Stimulated activated memory B cell treated with anti-CD40 and anti-IgM and Interleukin-4, amounts not matched to agents 10 μg/mL and 1 μg/mL and 100 μg/mL, for 72 hours (primary cell): Measurements from ENCODE around the gene CCDC102B.
"Not testable (repeated sequence)": the region's sequence is repeated elsewhere in the genome, so short reads cannot be mapped to it uniquely, and the experiment has no call there.

Source experiments
- ATAC-seq: fragments of 150-1000 bp; cut with Tn5 transposase; 2 replicates; pipeline ENCODE4 v1.10.0; 2021
- H3K27ac Mint-ChIP-seq: one replicate; pipeline ENCODE4 v1.8.0; 2022; ENCODE audit warnings: mild to moderate bottlenecking, mixed read lengths
- H3K27me3 Mint-ChIP-seq: one replicate; pipeline ENCODE4 v1.8.0; 2022; ENCODE audit warnings: mixed read lengths
- H3K36me3 Mint-ChIP-seq: one replicate; pipeline ENCODE4 v1.8.0; 2022; ENCODE audit warnings: mixed read lengths
- H3K4me1 Mint-ChIP-seq: one replicate; pipeline ENCODE4 v1.8.0; 2022; ENCODE audit warnings: mixed read lengths
- H3K4me3 Mint-ChIP-seq: one replicate; pipeline ENCODE4 v1.8.0; 2022; ENCODE audit warnings: mild to moderate bottlenecking, moderate library complexity, mixed read lengths
- H3K9me3 Mint-ChIP-seq: one replicate; pipeline ENCODE4 v1.8.0; 2022; ENCODE audit warnings: mixed read lengths

Gene CCDC102B

GRCh38 chr18:68843473-68844089 lies 45.7 kb downstream of the CCDC102B start:
- Mint-ChIP-seq H3K9me3 (no peaks in the 10 kb centered on the region), H3K36me3 (no peaks in the 10 kb centered on the region), H3K27ac (no peak overlapping the region), H3K4me1 (no peaks in the 10 kb centered on the region), H3K4me3 (no peak overlapping the region), H3K27me3 (no peaks in the 10 kb centered on the region)
- no peak for ATAC-seq

DNA sequence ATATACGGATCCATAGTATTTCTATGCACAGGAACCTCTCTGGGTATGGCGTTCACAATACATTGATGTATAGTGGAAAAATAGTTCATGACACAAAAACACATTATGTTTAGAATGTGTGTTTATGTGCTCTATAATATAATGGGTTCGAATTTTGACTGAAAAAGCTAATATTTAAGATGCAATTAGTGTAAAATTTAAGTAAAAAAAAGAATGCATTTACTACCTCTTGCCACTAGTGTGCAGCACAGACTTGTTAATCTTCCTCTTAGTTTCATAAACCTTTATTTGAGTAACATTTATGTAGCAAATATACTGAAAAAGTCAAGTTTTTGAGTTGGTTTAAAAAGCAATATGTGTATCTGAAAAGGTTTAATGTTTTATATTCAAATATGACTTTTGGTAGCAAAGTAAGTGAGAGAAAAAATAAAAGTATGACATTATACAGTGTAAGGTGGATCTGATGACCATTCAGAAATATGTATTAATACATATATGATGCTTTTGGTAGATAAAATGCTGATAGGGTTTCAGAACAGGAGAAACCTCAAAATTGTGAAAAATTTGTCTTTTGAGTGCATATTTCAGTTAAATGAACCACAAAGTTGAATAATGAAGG lies 49.4 kb downstream of the CCDC102B start:
- ATAC-seq = no peak
- H3K27me3 Mint-ChIP-seq = no peaks in the 10 kb centered on the region
- no peaks in the 10 kb centered on the region for H3K36me3 Mint-ChIP-seq
- no peak overlapping the region for H3K27ac Mint-ChIP-seq
- H3K4me1 Mint-ChIP-seq = no peaks in the 10 kb centered on the region
- no peaks in the 10 kb centered on the region for H3K9me3 Mint-ChIP-seq
- no peak overlapping the region for H3K4me3 Mint-ChIP-seq

DNA sequence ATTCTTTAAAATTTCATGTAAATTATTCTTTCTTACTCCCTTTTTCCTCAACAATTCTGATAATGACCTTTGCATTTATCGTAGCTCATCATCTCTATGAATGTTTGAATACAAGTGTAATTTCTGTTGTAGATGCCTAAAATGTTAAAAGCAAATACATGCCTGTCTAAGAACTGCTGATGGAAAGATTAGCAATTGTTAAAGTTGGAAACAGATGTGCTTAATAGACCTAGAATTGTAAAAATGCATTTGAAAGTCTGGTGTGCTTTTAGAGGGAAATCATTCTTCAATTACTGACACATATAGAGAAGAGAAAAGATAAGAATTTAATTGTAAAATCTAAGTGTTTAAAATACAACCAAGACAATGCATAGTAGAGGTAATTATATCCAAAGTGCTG lies 50.4 kb downstream of the CCDC102B start:
- H3K27me3 Mint-ChIP-seq = no peaks in the 10 kb centered on the region
- H3K4me3 Mint-ChIP-seq = no peak overlapping the region
- H3K4me1 Mint-ChIP-seq = no peaks in the 10 kb centered on the region
- no peak overlapping the region for H3K27ac Mint-ChIP-seq
- H3K36me3 Mint-ChIP-seq = no peaks in the 10 kb centered on the region
- no peak for ATAC-seq
- H3K9me3 Mint-ChIP-seq = no peaks in the 10 kb centered on the region

GRCh38 chr18:68854786-68855391 lies 57.0 kb downstream of the CCDC102B start:
- H3K27me3 Mint-ChIP-seq = no peaks in the 10 kb centered on the region
- H3K27ac Mint-ChIP-seq = no peak overlapping the region
- H3K36me3 Mint-ChIP-seq = no peaks in the 10 kb centered on the region
- ATAC-seq = no peak
- no peaks in the 10 kb centered on the region for H3K4me1 Mint-ChIP-seq
- H3K4me3 Mint-ChIP-seq = no peak overlapping the region
- H3K9me3 Mint-ChIP-seq = no peaks in the 10 kb centered on the region

DNA sequence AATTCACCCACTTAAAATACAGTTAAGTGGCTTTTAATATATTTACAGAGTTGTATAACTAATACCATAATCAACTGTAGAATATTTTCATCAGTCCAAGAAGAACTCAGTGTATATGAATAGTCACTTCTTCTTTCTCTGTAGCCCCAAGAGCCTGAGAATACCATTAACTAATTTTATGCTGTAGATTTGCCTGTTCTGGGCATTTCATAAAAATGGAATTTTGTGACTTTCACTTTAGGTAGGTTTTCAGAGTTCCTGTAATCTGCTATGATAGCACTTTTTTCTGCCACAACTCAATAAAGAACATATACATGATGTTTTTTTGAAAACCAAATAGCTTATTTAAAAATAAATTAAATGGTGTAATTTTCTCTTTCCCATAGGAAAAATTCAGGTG lies 57.6 kb downstream of the CCDC102B start:
- ATAC-seq = no peak
- no peak overlapping the region for H3K4me3 Mint-ChIP-seq
- no peak overlapping the region for H3K27ac Mint-ChIP-seq
- H3K36me3 Mint-ChIP-seq = no peaks in the 10 kb centered on the region
- no peaks in the 10 kb centered on the region for H3K27me3 Mint-ChIP-seq
- H3K9me3 Mint-ChIP-seq = no peaks in the 10 kb centered on the region
- no peaks in the 10 kb centered on the region for H3K4me1 Mint-ChIP-seq

- Mint-ChIP-seq H3K36me3 (no peaks in the 10 kb centered on the region), H3K4me3 (no peak overlapping the region), H3K27ac (no peak overlapping the region), H3K27me3 (no peaks in the 10 kb centered on the region), H3K4me1 (no peaks in the 10 kb centered on the region), H3K9me3 (no peaks in the 10 kb centered on the region)
- no peak for ATAC-seq
These were observed 63.5 kb downstream of the CCDC102B start for GRCh38 chr18:68861365-68861764.

DNA sequence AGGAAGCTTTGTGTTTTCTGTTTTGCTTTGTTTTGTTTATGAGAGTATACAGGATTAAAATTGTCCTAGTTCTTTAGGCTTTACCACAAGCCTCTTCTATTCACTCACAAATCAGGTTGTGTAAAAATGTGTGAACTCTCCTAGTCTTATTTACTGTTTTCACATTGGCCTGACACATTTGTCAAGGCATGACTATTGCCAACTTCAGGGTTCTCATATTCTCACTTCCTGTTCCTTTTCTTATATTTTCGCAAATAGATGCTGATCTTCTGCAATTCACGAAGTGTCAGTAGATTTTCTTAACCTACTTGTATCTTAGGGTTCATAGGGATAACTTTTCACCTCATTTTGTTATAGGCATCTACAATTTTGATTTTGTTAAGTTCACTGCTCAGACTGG lies 67.1 kb downstream of the CCDC102B start:
- Mint-ChIP-seq H3K27me3 (no peaks in the 10 kb centered on the region), H3K9me3 (no peaks in the 10 kb centered on the region), H3K36me3 (no peaks in the 10 kb centered on the region), H3K4me1 (no peaks in the 10 kb centered on the region), H3K4me3 (no peak overlapping the region), H3K27ac (no peak overlapping the region)
- no peak for ATAC-seq

DNA sequence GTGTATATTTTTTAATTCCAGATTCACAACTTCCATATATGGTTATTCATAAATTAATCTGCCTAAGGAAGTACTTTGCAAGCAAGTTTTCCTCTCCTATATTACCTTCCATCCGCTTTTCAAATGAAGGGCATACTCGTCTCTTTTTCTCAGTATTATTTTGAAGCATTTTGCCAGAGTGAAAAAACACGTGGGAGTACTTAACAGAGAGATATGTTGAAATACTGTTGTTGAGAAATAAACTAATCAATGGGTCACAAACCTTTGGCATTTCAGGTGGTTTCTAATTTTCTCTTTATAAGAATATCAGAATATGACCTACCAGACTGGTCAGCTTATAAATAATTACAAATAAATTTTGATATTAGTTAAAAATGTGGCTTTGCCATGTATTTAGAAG lies 67.6 kb downstream of the CCDC102B start:
- H3K9me3 Mint-ChIP-seq = no peaks in the 10 kb centered on the region
- H3K4me3 Mint-ChIP-seq = no peak overlapping the region
- H3K4me1 Mint-ChIP-seq = no peaks in the 10 kb centered on the region
- H3K27me3 Mint-ChIP-seq = no peaks in the 10 kb centered on the region
- no peak for ATAC-seq
- no peak overlapping the region for H3K27ac Mint-ChIP-seq
- no peaks in the 10 kb centered on the region for H3K36me3 Mint-ChIP-seq

DNA sequence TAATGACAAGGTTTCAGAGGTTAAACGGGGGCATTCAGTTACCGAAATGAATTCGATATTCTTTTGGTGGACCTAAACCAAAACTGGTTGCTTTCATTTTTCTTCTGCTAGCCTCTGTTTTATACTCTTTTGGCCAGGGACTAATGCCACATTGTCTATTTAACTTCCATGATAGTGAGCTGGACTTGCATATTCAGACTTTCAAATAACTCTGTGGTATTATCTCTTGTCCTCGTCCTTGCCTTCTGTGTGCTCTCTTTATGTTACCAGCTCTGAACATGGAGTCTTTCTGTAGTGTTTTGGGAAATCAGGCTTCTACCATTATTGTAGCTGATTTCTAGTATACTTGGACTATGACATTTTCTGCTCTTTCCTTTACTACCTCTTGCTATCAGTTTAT lies 75.1 kb downstream of the CCDC102B start:
- no peak overlapping the region for H3K4me3 Mint-ChIP-seq

GRCh38 chr18:68874361-68874760 lies 76.5 kb downstream of the CCDC102B start:
- ATAC-seq = no peak
- no peaks in the 10 kb centered on the region for H3K27me3 Mint-ChIP-seq
- H3K27ac Mint-ChIP-seq = no peak overlapping the region
- H3K4me3 Mint-ChIP-seq = no peak overlapping the region
- H3K9me3 Mint-ChIP-seq = no peaks in the 10 kb centered on the region
- no peaks in the 10 kb centered on the region for H3K4me1 Mint-ChIP-seq
- H3K36me3 Mint-ChIP-seq = no peaks in the 10 kb centered on the region

More for the DNA sequence above, 75.1 kb downstream of the CCDC102B start:
- Mint-ChIP-seq H3K27ac (no peak overlapping the region), H3K36me3 (no peaks in the 10 kb centered on the region), H3K9me3 (no peaks in the 10 kb centered on the region), H3K4me1 (no peaks in the 10 kb centered on the region), H3K27me3 (no peaks in the 10 kb centered on the region)
- no peak for ATAC-seq

- H3K4me1 Mint-ChIP-seq, H3K4me3 Mint-ChIP-seq, ATAC-seq, H3K27ac Mint-ChIP-seq, H3K9me3 Mint-ChIP-seq, H3K36me3 Mint-ChIP-seq, H3K27me3 Mint-ChIP-seq: not testable (repeated sequence)
These were observed 82.1 kb downstream of the CCDC102B start for GRCh38 chr18:68879947-68880346.

- no peak for ATAC-seq
- no peak overlapping the region for H3K4me3 Mint-ChIP-seq
- no peaks in the 10 kb centered on the region for H3K36me3 Mint-ChIP-seq
- no peaks in the 10 kb centered on the region for H3K9me3 Mint-ChIP-seq
- H3K4me1 Mint-ChIP-seq = no peaks in the 10 kb centered on the region
- H3K27me3 Mint-ChIP-seq = no peaks in the 10 kb centered on the region
- H3K27ac Mint-ChIP-seq = no peak overlapping the region
These were observed 89.5 kb downstream of the CCDC102B start for GRCh38 chr18:68887410-68887809.

DNA sequence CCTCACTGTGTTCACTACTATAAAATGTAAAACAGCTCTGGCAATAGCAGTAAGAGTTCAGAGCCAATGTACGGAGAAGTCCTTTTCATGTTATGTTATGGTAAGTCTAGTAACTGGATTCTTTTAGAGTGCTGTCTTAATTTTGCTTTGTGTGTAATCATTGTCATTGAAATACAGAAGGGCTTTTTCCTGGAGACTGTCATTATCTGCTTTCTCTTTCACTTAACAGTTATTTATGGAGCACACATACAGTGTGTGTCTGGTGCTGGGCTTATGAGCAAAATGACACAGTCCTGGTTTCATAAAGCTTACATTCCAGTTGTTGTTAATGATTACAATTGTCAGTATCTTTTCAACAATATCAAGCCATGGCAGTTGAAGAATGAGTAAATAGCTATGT lies 95.5 kb downstream of the CCDC102B start:
- H3K4me3 Mint-ChIP-seq = no peak overlapping the region
- no peak for ATAC-seq
- no peaks in the 10 kb centered on the region for H3K27me3 Mint-ChIP-seq
- no peaks in the 10 kb centered on the region for H3K9me3 Mint-ChIP-seq
- no peaks in the 10 kb centered on the region for H3K4me1 Mint-ChIP-seq
- H3K36me3 Mint-ChIP-seq = no peaks in the 10 kb centered on the region
- no peak overlapping the region for H3K27ac Mint-ChIP-seq

DNA sequence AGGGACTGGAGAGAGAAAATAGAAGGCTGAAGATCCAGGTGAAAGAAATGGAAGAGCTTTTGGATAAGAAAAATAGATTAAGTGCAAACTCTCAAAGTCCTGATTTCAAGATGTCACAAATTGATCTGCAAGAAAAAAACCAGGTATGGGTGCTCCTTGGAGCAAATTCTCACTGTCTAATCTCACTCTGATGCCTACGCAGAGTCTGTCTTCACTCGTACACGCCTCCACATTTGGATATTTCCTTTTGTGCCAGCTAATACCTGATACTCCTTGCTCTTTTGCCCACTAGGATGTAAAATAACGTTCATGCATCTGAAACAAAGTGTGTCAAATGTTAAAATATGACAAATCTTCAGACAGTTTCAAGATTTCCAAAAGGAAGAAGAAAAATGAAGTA lies 99.4 kb downstream of the CCDC102B start:
- H3K4me1 Mint-ChIP-seq = no peaks in the 10 kb centered on the region
- H3K9me3 Mint-ChIP-seq = no peaks in the 10 kb centered on the region
- H3K27me3 Mint-ChIP-seq = no peaks in the 10 kb centered on the region
- no peaks in the 10 kb centered on the region for H3K36me3 Mint-ChIP-seq
- ATAC-seq = no peak
- no peak overlapping the region for H3K27ac Mint-ChIP-seq
- H3K4me3 Mint-ChIP-seq = no peak overlapping the region

GRCh38 chr18:68909579-68909978 lies 111.7 kb downstream of the CCDC102B start:
- H3K27ac Mint-ChIP-seq = no peak overlapping the region
- no peaks in the 10 kb centered on the region for H3K27me3 Mint-ChIP-seq
- H3K4me3 Mint-ChIP-seq = no peak overlapping the region
- peaks cover 7% of the 10 kb centered on the region for H3K9me3 Mint-ChIP-seq
- ATAC-seq = no peak
- no peaks in the 10 kb centered on the region for H3K36me3 Mint-ChIP-seq
- peaks cover 14% of the 10 kb centered on the region for H3K4me1 Mint-ChIP-seq

DNA sequence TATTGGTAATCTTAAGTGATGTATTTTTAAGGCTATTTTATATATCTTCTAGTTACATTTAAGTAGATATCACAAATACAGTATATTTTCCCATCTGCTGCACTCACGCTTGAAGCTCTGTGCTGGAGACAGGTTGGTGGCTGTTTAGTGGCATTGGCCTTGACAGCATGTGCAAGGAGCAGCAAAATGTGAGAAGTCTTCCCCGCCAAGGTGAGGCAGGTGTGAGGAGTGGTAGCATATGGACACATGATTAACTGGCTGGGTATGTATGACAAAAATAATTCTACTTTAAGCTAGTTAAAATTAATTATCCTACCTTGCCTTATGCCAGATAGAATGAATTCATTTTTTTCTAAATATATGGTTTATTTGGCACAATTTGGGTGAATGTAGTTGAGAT lies 117.2 kb downstream of the CCDC102B start:
- ATAC-seq = no peak
- Mint-ChIP-seq H3K27me3 (no peaks in the 10 kb centered on the region), H3K9me3 (peaks cover 7% of the 10 kb centered on the region), H3K4me1 (peaks cover 14% of the 10 kb centered on the region), H3K36me3 (no peaks in the 10 kb centered on the region), H3K4me3 (no peak overlapping the region), H3K27ac (no peak overlapping the region)
